ENCODE measurements around the gene WWOX.

Gene WWOX

GRCh38 chr16:78465730-78466129 lies 366.3 kb downstream of the WWOX start:
- DNase-seq (ENCODE audit: low read depth in 2 of 2): no peak

GRCh38 chr16:78469787-78470186 lies 370.3 kb downstream of the WWOX start:
- no peak for DNase-seq (ENCODE audit: low read depth in 2 of 2)

- no peak for DNase-seq (ENCODE audit: low read depth in 2 of 2)
Observed at GRCh38 chr16:78473031-78473699, 373.7 kb downstream of the WWOX start.

GRCh38 chr16:78474762-78475161 lies 375.3 kb downstream of the WWOX start:
- no peak for DNase-seq (ENCODE audit: low read depth in 2 of 2)

- DNase-seq (ENCODE audit: low read depth in 2 of 2): no peak
Observed at GRCh38 chr16:78476615-78477014, 377.2 kb downstream of the WWOX start.

GRCh38 chr16:78478267-78478861 lies 378.9 kb downstream of the WWOX start:
- DNase-seq (ENCODE audit: low read depth in 2 of 2): peak in 1 of 2 donors; percentile 4

GRCh38 chr16:78479723-78480122 lies 380.3 kb downstream of the WWOX start:
- no peak for DNase-seq (ENCODE audit: low read depth in 2 of 2)

- no peak for DNase-seq (ENCODE audit: low read depth in 2 of 2)
Observed at GRCh38 chr16:78480588-78480987, 381.1 kb downstream of the WWOX start.

GRCh38 chr16:78483124-78483992 lies 383.9 kb downstream of the WWOX start:
- no peak for DNase-seq (ENCODE audit: low read depth in 2 of 2)

GRCh38 chr16:78484509-78485058 lies 385.1 kb downstream of the WWOX start:
- DNase-seq (ENCODE audit: low read depth in 2 of 2): no peak

- no peak for DNase-seq (ENCODE audit: low read depth in 2 of 2)
Observed at GRCh38 chr16:78485188-78485916, 385.9 kb downstream of the WWOX start.

GRCh38 chr16:78485917-78486257 lies 386.4 kb downstream of the WWOX start:
- no peak for DNase-seq (ENCODE audit: low read depth in 2 of 2)

- DNase-seq (ENCODE audit: low read depth in 2 of 2): no peak
Observed at GRCh38 chr16:78487471-78487870, 388.0 kb downstream of the WWOX start.

GRCh38 chr16:78489072-78489471 lies 389.6 kb downstream of the WWOX start:
- no peak for DNase-seq (ENCODE audit: low read depth in 2 of 2)

- no peak for DNase-seq (ENCODE audit: low read depth in 2 of 2)
Observed at GRCh38 chr16:78489631-78490030, 390.2 kb downstream of the WWOX start.

- DNase-seq (ENCODE audit: low read depth in 2 of 2): no peak
Observed at GRCh38 chr16:78490431-78490830, 391.0 kb downstream of the WWOX start.

GRCh38 chr16:78490847-78491246 lies 391.4 kb downstream of the WWOX start:
- no peak for DNase-seq (ENCODE audit: low read depth in 2 of 2)

GRCh38 chr16:78493573-78493972 lies 394.1 kb downstream of the WWOX start:
- no peak for DNase-seq (ENCODE audit: low read depth in 2 of 2)

GRCh38 chr16:78494105-78494504 lies 394.7 kb downstream of the WWOX start:
- DNase-seq (ENCODE audit: low read depth in 2 of 2): no peak

- DNase-seq (ENCODE audit: low read depth in 2 of 2): no peak
Observed at GRCh38 chr16:78494674-78495073, 395.2 kb downstream of the WWOX start.

- no peak for DNase-seq (ENCODE audit: low read depth in 2 of 2)
Observed at GRCh38 chr16:78496189-78496588, 396.7 kb downstream of the WWOX start.

GRCh38 chr16:78499399-78499798 lies 399.9 kb downstream of the WWOX start:
- no peak for DNase-seq (ENCODE audit: low read depth in 2 of 2)
